Mucosa of descending colon (tissue), 3 donors: ENCODE measurements around the gene FMN1. TPM values are rescaled to one million over a fixed set of nuclear protein-coding genes. Genes with fewer than 3 reads are reported as not detected.

Experiments used
- ATAC-seq: fragments of 200-7000 bp; cut with Tn5 transposase; one replicate; pipeline ENCODE4 v1.9.1; 2020; ENCODE audit warnings: mild to moderate bottlenecking, moderate library complexity
- DNase-seq, 3 donors: peaks; one replicate each; pipeline ENCODE4 v3.0.0-alpha.2; 2020
- H3K36me3 ChIP-seq: fragments of 200-600 bp; one replicate; pipeline ENCODE4 v1.8.0; 2021; ENCODE audit warnings: low read depth, mild to moderate bottlenecking
- H3K4me1 ChIP-seq: fragments of 200-600 bp; one replicate; pipeline ENCODE4 v1.8.0; 2021; ENCODE audit warnings: low read depth, mild to moderate bottlenecking
- H3K4me3 ChIP-seq: fragments of 200-600 bp; one replicate; pipeline ENCODE4 v1.8.0; 2021; ENCODE audit warnings: mild to moderate bottlenecking
- H3K9me3 ChIP-seq: fragments of 200-600 bp; one replicate; pipeline ENCODE4 v1.8.0; 2021; ENCODE audit warnings: mild to moderate bottlenecking
- intact Hi-C, 2 donors: fragments of 100-400 bp; cut with DNase I in 1 of 2; cut with micrococcal nuclease in 1 of 2; formaldehyde crosslinking; loops; one replicate each; pipeline versions ENCODE4 v1.11.0 to v1.11.1; 2022; cut with DNase I, micrococcal nuclease
- total RNA-seq, 3 donors: library from RNA; stranded (reverse); fragmentation: NEBNext Ultra II Directional in 2 of 3; extraction: Animal tissue kit (Norgen Biotek cat#: 25700) in 2 of 3; gene quantifications; one replicate each; pipeline versions ENCODE4 v1.2.1 to v1.2.4, GENCODE V29; 2021 to 2023
- TF ChIP-seq, protein P1 (sequence below): fragments of 200-600 bp; IDR thresholded peaks from one replicate; pipeline ENCODE4 v1.8.0; 2022; ENCODE audit warnings: antibody characterized with exemption, mild to moderate bottlenecking
- donor health status: DM: no; HTN: no; CAD: no; lungs with moderate emphysema.
- donor health status: DM: no; HTN: no; CAD: no.
- donor health status: DM: no; HTN: yes; CAD: no.

The FMN1 gene
- total RNA-seq, 3 donors from 2014 or later, result 30.8 to 65.1 (median 43.4) TPM

DNA sequence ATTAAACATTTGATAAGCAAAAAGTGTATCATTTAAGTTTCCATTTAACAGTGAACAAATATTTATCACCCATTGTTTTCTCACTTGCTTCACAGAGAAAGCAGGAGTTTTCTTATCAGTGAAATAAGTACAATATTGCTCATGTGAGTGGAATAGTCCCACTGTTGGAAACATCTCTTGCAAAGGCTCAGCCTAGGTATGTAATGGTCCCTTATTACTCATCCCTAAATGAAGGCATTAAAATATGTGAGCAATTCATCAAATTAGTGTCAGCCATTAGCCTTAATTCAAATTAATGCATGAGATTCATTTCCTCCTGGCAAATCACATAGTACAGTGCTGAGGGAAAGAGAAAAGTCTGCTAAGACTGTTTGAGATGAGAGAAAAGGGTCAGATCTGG lies 9.6 kb upstream of the FMN1 start:
- no peak for ATAC-seq
- intact Hi-C loops, result no loop called here
- DNase-seq, result no peak
- no peaks in the 10 kb centered on the region for H3K9me3 ChIP-seq
- no peaks in the 10 kb centered on the region for H3K4me1 ChIP-seq
- TF ChIP-seq, protein P1, sequence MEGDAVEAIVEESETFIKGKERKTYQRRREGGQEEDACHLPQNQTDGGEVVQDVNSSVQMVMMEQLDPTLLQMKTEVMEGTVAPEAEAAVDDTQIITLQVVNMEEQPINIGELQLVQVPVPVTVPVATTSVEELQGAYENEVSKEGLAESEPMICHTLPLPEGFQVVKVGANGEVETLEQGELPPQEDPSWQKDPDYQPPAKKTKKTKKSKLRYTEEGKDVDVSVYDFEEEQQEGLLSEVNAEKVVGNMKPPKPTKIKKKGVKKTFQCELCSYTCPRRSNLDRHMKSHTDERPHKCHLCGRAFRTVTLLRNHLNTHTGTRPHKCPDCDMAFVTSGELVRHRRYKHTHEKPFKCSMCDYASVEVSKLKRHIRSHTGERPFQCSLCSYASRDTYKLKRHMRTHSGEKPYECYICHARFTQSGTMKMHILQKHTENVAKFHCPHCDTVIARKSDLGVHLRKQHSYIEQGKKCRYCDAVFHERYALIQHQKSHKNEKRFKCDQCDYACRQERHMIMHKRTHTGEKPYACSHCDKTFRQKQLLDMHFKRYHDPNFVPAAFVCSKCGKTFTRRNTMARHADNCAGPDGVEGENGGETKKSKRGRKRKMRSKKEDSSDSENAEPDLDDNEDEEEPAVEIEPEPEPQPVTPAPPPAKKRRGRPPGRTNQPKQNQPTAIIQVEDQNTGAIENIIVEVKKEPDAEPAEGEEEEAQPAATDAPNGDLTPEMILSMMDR, result no peak
- no peaks in the 10 kb centered on the region for H3K36me3 ChIP-seq
- no peak overlapping the region for H3K4me3 ChIP-seq

DNA sequence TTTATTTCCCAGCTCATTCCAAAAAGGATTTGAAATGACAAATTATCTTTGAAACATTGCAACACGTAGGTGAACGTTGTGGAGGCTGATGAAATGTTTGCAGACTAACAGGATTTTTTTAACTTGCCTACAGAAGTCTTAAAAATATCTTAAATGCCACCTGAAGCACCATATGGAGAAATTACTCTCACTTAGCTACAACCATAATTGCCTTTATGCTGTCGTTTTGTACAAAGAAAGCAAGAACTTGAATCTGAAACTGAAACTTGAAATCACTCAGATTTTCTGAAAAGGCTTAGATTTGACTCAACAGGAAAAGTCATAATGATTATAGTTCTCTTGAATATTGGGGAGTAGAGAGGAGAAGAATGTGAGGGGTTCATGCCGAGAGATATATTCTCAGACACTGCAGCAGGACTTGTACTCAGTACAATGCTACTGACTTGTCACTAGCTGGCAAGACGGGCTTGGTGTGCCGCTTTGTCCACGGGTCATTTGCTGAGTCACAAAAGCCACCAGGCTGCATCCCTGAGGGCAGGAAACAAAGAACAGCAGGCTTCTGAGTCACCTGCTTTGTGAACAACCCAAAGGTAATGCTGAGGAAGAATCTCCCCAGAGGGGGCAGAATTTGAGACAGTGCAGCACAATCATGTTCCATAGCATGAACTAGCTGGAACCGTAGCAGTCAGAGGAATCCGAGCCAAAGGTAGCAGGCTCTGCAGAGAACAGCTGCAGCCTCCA lies 7.1 kb upstream of the FMN1 start:
- H3K4me1 ChIP-seq, result no peaks in the 10 kb centered on the region
- H3K4me3 ChIP-seq, result no peak overlapping the region
- DNase-seq (peak; percentile 51 to 62 (median 57)), ATAC-seq (peak; percentile 97)
- no peaks in the 10 kb centered on the region for H3K36me3 ChIP-seq
- TF ChIP-seq, protein P1, result no peak
- H3K9me3 ChIP-seq, result no peaks in the 10 kb centered on the region
- intact Hi-C loops, result no loop called here

DNA sequence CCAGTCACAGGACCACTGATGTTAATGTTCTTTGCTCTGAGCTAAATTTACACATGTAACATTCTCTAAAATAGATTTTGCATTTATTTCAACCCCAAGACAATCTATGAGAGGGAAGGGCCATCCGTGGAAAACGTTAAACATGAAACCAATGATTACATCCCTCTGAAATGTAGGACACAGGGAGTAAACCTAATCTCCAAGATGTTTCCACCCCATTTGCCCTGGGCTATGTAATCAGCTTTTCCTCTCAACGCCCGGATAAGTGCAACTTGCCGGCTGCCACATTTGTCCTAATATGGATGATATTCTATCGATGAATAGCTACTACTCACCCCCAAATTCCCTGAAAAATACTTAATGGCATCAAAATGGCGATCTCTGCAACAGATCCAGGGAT lies 6.4 kb upstream of the FMN1 start:
- ATAC-seq, result no peak
- intact Hi-C loops, result no loop called here
- H3K36me3 ChIP-seq, result no peaks in the 10 kb centered on the region
- no peak for DNase-seq
- H3K9me3 ChIP-seq, result no peaks in the 10 kb centered on the region
- TF ChIP-seq, protein P1, result no peak
- no peaks in the 10 kb centered on the region for H3K4me1 ChIP-seq
- no peak overlapping the region for H3K4me3 ChIP-seq

DNA sequence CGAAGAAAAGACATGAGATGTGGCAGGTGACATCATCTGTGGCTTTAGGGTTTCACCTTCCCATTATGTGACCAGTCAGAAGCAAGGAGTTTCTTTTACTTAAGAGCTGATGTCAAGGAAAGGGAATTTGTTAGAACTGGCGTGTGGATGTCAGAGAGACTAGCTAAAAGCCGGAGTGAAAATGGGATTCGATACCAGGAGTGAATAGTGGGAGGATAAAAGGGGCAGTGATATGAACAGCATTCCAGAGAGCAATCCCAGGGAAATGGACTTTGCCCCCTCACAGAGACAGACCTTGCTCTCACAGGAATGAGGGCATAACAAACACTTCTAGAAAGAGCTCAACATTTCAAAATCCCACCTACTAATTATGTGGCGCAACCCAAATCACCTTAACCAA lies 5.9 kb upstream of the FMN1 start:
- H3K36me3 ChIP-seq, result no peaks in the 10 kb centered on the region
- ATAC-seq, result peak; percentile 34
- intact Hi-C loops, result no loop called here
- H3K4me1 ChIP-seq, result no peaks in the 10 kb centered on the region
- no peaks in the 10 kb centered on the region for H3K9me3 ChIP-seq
- H3K4me3 ChIP-seq, result no peak overlapping the region
- TF ChIP-seq, protein P1, result no peak
- peak in 1 of 3 donors; percentile 21 for DNase-seq

DNA sequence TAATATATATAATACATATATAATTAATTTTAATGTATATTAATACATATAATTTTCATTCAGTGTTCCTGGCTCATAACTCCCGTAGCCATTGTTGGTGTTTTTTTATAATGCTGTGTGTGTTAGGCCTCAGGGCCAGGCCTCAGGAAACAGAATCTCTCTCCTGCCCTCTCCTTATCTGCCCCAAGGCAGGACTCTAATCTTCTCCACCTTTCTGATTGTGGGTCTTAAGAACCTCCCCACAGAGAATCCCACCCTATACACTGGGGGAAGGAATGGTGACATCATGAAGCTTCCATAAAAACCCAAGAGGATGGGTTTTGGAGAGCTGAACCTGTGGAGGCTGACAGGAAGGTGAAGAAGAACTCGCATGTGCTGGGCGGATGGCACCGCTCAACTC lies 4.0 kb upstream of the FMN1 start:
- H3K4me3 ChIP-seq, result no peak overlapping the region
- H3K4me1 ChIP-seq, result no peaks in the 10 kb centered on the region
- H3K9me3 ChIP-seq, result no peaks in the 10 kb centered on the region
- intact Hi-C loops, result no loop called here
- DNase-seq, result no peak
- ATAC-seq, result no peak
- no peaks in the 10 kb centered on the region for H3K36me3 ChIP-seq
- TF ChIP-seq, protein P1, result no peak
